Suppressor macrophage treated with lipopolysaccharide for 1 hour (primary cell): ENCODE measurements around the gene DTX3.
"Not testable (repeated sequence)": the region's sequence is repeated elsewhere in the genome, so short reads cannot be mapped to it uniquely, and the experiment has no call there.

Experiments used
- DNase-seq, 3 donors: peaks; one replicate each; pipeline ENCODE4 v3.0.0-alpha.2; 2020 to 2022

Gene DTX3, protein sequence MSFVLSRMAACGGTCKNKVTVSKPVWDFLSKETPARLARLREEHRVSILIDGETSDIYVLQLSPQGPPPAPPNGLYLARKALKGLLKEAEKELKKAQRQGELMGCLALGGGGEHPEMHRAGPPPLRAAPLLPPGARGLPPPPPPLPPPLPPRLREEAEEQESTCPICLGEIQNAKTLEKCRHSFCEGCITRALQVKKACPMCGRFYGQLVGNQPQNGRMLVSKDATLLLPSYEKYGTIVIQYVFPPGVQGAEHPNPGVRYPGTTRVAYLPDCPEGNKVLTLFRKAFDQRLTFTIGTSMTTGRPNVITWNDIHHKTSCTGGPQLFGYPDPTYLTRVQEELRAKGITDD

DNA sequence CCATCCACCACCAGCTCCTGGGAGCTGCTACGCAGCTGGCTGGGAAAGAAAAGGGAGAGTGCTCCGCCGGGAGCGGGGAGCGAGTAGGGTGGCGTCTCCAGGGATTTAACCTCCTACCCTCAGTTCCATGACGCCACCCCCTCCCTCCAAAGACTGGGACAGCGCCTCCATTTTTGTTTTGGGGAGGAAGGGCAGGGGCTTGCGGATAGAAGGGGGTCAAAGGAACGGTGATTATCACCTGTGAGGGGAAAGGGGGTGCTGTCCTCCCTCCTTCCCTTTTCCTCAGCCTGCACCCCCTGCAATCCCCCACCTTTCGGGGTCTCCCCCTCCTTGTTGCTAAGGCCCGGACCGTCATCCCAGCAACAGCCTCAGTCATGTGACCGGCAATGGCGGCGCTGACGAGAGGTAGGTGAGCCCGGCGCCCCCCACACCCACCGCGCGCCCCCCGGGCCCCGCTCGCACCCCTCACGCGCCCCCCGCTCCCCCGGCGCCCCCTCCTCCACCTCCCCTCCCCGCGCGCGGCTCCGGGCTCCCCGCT, at the start of gene DTX3:
Gene DTX3 (plus strand): TSS at position 371 of the 538 bp plus-strand sequence. CDS start 1,694 bp downstream, outside the sequence.
- no peak for DNase-seq

DNA sequence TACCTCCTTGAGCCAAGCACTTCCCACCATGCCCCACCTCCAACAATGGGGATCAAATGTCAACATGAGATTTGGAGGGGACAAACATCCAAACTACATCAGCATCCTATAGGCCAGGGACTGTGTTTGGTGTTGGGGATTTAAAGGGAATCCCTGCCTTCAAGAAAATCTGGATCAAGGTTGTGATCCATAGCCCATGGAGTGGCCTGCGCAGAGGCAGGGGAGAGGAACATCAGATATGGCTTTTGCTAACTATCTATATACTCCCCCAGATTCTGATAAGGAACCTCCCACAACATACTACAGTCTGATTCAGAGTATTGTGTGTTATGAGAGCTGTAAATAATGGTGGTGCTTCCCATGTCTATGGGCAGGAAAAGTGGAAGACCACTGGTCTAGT, 49.7 kb upstream of the DTX3 start:
- DNase-seq: no peak

DNA sequence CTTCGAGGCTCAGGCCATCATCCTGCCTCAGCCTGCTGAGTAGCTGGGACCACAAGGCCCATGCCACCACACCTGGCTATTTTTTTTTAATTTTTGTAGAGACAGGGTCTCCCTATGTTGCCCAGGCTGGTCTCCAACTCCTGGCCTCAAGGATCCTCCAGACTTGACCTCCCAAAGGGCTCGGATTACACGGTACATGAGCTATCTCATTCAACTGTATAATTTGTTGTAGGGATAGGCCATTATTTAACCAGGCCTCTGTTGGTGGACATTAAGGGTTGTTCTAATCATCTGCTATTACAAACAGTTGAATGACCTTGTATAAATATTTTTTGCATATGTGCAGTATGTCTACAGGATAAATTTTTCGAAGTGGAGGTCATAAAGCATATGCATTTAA, 45.8 kb upstream of the DTX3 start:
- DNase-seq: no peak

DNA sequence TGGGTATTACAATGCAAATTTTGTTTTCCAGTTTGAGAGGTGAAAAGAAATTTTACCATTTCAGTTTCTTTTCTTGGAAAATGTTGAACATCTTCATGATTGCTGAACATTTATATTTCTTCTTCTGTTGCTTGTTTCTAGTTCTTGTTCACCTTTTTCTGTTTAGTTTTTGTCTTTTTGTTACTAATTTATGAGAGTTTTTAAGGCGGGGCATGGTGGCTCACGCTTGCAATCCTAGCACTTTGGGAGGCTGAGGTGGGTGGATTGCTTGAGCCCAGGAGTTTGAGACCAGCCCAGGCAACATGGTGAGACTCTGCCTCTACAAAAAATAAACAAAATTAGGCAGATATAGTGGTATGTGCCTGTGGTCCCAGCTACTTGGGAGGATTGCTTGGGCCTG, 44.1 kb upstream of the DTX3 start:
- DNase-seq: no peak

DNA sequence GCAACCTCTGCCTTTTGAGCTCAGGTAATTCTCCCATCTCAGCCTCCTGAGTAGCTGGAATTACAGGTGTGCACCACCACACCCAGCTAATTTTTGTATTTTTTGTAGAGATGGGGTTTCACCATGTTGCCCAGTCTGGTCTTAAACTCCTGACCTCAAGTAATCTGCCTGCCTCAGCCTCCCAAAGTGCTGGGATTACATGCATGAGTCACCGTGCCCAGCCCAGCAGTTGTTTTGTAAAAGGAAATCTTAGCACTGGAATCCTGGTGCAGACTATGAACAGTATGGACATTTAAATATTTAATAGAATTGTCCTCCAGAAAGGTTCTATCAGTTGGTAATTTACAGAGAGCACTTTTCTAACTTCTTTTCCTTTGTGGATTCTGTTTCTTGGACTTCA, 43.5 kb upstream of the DTX3 start:
- peak in 1 of 3 donors; percentile 6 for DNase-seq

DNA sequence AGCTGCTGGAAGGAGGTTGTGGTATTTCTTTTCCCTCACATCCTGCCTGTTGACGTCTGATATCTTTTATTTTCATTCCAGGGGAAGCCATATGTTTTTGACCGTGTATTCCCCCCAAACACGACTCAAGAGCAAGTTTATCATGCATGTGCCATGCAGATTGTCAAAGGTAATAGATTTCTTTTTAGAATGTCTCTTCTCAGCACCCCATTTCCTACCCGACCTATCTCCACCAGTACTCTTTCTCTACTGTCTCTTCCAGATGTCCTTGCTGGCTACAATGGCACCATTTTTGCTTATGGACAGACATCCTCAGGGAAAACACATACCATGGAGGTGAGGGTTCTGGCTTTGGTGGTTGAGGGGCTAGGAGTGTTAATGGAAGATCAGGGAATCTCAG, 41.3 kb upstream of the DTX3 start:
- DNase-seq: no peak

DNA sequence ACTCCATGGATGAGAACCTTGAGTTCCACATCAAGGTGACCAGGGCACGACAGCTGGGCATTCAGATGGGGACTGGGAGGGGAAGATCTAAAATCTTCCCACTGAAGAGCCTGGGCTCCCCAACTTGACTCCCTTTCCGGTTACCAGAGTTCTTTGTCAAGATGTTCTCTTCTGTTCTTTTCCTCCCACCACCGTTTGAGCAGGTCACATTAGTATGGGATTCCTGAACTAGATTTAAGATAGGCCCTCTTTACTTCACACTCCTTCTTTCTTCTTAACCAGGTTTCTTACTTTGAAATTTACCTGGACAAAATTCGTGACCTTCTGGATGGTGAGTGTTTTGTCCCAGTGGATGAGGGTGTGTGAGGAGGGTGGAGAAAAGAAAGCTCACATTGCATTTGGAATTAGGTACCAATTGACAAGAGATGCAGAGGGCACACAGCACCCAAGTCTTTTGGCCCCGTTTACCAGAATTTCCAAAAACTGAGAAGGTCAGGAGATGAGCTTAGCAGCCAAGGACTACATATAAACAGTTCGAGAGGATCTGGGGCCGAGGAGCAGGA, 40.4 kb upstream of the DTX3 start:
- DNase-seq: no peak

DNA sequence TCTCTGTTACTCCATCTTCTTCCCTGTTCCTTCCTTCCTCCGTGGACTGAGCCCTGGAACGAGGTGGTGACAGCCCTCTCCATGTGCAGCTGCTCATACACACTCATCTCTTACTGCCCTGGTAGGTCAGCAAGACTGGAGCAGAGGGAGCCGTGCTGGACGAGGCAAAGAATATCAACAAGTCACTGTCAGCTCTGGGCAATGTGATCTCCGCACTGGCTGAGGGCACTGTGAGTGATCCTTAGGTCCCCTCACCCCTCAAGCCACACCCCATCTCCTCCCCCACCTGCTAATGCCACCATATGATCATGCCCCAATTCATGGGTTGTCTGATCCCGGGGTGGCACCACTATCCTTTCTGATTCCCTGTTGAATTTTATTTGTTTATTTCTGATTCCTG, 35.8 kb upstream of the DTX3 start:
- no peak for DNase-seq

DNA sequence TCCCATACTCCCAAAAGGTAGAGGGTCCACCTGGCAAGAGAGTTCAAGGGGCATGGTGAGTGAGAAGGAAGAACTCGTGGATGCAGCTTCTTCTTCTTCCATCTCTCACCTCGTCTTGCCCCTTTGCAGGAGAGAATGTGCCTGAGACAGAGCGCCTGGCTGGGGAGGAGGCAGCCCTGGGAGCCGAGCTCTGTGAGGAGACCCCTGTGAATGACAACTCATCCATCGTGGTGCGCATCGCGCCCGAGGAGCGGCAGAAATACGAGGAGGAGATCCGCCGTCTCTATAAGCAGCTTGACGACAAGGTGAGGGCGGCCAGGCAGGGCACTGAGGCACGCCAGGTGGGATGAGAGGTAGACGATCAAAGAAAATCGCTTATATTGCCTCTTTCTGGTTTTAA, 34.8 kb upstream of the DTX3 start:
- DNase-seq: no peak

DNA sequence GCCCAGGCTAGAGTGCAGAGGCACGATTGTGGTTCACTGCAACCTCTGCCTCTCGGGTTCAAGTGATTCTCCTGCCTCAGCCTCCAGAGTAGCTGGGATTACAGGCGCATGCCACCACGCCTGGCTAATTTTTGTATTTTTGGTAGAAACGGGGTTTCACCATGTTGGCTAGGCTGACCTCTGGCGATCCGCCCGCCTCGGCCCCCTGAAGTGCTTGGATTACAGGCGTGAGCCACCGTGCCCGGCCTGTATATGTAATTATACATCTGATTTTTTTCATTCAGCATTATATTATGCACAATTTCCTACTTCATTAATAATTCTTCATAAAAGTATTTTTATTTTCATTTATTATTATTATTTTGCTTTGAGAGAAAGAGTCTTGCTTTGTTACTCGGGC, 34.2 kb upstream of the DTX3 start:
- DNase-seq: not testable (repeated sequence)

DNA sequence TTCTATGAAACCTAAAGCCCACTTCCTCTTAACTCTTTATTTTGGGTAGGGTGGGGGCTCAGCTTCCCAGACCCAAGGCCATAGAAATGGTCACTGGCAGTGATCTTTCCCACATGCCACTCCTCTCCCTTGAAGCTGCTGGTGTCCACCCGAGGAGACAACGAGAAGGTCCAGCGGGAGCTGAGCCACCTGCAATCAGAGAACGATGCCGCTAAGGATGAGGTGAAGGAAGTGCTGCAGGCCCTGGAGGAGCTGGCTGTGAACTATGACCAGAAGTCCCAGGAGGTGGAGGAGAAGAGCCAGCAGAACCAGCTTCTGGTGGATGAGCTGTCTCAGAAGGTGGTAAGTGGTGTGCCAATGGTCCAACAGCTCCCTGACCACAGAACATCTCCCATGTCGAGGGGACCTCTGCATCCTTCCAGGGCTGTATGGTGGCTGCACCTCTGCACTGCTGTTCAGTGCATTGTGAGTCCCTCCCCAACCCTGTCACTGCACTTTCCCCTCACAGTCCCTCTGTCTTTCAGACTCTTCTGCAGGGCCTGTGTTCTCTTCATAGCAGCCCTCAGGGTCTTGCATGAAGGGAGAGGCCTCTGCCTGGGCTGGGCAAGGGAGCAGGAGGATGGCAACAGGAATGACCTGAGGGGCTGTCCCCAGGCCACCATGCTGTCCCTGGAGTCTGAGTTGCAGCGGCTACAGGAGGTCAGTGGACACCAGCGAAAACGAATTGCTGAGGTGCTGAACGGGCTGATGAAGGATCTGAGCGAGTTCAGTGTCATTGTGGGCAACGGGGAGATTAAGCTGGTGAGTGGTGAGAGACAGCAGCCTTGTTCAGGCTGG, 32.5 kb upstream of the DTX3 start:
- DNase-seq: no peak

DNA sequence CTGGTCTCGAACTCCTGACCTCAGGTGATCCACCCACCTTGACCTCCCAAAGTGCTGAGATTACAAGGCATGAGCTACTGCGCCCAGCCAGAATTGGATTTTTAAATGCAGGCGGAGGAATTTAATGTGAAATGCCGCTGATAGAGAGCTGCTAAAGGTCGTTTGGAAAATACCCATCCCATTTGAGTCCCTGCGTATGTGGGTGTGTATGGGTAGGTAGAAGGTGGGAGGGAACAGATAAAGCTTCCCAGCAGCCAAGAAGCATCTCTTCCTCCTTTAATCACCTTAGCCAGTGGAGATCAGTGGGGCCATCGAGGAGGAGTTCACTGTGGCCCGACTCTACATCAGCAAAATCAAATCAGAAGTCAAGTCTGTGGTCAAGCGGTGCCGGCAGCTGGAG, 29.8 kb upstream of the DTX3 start:
- DNase-seq: no peak

DNA sequence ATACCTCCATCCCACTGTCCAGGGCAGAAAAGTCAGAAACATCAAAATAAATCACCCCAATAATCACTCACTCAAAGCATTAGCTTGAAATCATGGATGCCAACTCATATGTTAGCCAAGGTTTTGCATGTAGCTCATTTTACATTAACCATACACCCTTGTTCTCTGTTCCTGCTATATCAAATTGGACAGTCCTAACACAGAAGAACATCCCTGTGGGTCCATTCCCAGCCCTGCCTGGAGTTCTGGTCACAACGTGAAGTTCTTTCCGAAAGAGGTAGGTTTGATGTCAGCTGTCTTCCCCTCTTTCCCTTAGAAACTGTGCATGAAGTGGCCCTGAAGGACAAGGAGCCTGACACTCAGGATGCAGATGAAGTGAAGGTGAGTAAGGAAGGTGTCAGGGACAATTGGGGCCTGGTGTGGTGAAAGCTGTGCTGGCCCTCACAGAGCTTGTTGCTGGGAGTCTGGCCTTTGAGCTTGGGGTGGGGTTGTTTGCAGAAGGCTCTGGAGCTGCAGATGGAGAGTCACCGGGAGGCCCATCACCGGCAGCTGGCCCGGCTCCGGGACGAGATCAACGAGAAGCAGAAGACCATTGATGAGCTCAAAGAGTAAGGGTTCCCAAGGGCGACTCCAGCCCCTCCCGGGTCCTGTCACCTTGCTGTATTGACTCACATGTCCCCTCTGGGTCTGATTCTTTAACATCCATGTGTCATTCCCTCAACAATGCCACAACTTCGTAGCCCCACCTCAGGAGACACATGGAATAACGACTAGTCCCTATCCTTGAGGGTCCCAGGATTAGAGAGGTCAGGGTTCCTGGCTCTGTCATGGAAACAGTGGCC, 28.6 kb upstream of the DTX3 start:
- no peak for DNase-seq

DNA sequence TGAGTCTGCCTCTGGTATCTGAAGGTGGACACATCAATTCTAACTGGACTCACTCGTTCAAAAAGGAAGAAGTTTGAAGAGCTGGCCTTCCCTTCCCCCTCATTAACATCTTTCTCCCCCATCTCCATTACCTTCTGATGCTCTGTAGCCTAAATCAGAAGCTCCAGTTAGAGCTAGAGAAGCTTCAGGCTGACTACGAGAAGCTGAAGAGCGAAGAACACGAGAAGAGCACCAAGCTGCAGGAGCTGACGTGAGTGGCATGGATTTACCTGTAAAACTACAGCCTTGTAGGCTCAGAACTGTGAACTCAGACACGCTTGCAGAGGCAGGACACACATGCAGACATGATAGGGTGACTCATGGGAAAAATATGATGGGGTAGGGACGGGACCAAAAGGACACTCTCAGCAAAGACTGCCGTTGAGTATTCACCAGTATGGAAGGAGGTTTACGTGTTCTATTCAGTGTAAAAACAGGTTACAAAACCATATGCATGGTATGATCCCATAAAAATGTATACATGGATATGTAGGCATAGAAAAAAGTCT, 27.9 kb upstream of the DTX3 start:
- no peak for DNase-seq

DNA sequence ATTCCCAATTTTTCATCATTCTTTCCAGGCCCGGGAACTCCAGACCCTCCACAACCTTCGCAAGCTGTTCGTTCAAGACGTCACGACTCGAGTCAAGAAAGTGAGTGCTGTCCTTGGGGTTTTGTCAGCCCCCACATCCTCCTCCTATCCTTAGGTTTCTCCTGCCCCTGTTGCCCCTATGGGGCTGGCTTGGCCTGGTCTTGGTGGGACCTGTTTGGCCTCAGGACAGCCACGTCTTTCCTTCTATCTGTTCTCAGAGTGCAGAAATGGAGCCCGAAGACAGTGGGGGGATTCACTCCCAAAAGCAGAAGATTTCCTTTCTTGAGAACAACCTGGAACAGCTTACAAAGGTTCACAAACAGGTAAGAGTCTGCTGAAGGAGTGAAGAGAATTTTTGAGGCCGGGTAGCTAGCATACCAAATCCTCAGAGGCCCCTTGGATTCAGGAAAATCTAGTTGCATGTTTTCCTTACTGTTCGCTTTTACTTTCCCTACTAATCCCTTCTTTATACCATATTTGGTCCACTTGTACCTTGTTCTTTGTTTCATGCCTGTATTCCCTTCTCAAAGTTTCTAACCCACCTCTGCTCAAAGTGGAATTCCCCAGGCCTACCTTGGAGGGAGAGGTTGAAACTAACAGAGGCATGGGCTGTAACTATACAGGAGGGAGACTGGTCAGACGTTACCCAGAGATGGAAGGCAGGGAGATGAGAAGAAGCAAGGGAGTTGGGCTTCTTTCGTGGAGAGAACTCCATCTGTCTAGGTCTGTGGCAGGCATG, 26.5 kb upstream of the DTX3 start:
- no peak for DNase-seq

DNA sequence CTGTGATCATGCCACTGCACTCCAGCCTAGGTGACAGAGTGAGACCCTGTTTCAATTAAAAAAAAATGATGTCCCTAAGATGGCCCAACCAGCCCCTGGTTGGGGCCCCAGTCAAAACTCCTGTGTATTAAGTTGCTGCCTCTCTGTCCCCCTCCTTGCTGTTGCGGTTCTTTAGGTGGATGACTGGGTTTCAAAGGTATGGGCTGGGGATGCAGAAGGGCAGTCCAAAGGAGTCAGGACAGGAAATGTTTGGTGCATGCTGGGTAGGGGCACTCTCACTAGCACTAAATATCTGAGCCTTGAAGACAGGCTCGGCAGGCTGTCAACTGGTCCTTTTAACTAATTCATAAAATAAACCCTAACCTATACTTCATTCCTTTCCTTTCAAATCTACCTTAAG, 25.6 kb upstream of the DTX3 start:
- DNase-seq: no peak

DNA sequence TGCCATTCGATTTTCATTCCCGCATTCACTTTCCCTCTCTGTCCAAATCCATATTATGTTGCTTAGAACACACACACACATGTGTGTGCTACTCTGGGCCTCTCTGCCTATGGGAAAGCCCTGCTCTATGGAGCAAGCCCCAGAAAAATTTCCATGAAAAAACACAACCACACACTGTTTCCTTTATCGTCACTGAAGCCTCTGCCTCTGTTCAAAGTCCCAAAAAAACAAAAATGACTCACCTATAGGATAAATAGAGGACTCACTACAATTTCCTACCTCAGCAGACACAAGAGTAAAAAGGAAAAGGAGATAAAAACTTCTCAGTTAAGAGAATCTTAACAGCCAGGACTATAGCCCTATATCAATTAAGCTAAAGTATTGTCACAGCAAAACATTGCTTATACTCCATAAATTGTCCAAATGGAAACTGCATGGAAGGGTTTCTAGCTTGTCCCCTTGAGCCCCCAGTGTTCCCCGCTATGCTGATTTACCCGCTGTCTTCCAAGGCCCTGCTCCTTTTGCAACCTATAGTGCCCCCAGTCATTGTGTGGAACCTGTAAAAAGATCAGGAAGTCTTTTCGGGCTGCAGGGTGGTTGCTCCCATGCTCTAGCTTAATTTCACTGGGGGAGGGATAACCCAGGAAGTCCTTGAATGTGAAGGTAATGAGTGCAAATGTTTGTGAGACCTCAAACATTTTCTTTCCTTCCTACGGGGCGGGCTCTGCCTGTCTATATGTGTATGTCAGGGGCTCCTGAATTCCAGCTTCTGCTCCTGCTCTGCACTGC, 24.8 kb upstream of the DTX3 start:
- DNase-seq: no peak

DNA sequence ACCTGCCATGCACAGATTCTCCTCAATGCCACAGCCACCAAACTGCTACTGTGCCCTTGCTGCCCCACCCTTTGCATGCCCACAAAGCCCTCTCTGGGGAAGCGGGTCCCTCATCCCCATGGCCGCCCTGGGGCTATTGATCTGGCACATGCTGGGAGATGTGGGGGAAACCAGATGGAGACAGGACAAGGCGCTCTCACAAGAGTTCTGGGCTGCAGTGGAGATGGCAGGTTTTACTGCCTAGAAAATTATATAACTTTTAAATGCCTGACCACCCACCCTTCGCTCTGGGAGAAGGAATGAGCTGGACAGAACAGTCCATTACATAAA, 24.2 kb upstream of the DTX3 start:
- DNase-seq: no peak

DNA sequence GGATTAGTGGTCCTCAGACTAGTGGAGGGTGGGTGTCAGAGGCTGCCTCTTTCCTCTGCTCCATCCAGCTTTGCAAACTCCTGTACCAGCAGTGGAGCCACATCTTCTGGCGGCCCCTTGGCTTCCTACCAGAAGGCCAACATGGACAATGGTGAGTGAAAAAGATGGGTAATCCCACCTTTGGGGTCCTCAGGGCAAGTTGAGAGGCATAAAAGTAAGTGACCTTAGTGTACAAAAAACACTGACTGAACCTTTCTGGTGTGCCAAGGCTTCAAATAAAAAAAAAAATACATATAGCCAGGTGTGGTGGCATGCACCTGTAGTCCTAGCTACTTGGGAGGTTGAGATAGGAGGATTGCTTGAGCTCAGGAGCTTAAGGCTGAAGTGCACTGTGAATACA, 22.8 kb upstream of the DTX3 start:
- DNase-seq: no peak

DNA sequence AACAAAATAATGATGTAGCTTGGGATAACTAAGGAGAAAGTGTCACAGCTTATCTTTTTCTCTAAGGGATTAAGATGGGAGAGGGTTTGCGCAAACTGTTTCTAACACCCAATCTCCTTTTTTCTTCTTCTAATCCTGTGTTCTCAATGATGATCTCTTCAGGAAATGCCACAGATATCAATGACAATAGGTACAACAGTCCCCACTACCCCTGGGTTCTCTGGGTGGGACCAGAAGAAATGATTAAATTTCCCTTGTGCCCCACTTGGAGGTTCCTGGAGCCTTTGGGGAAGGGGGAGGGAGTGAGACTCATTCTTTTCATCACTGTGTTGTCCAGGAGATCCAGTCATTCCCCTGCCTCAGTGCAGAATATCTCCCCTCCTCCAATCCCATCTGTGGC, 22.2 kb upstream of the DTX3 start:
- no peak for DNase-seq
